HG02759 (cell line): ENCODE data around the gene EFR3B.
"Not testable (repeated sequence)": the region's sequence is repeated elsewhere in the genome, so short reads cannot be mapped to it uniquely, and the experiment has no call there.

Experiments
- ATAC-seq: cut with Tn5 transposase; IDR thresholded peaks from one replicate; pipeline ENCODE4 v1.9.1; 2021; ENCODE audit warnings: mild to moderate bottlenecking, moderate library complexity; ENCODE audit not compliant: unreplicated experiment

The EFR3B gene

DNA sequence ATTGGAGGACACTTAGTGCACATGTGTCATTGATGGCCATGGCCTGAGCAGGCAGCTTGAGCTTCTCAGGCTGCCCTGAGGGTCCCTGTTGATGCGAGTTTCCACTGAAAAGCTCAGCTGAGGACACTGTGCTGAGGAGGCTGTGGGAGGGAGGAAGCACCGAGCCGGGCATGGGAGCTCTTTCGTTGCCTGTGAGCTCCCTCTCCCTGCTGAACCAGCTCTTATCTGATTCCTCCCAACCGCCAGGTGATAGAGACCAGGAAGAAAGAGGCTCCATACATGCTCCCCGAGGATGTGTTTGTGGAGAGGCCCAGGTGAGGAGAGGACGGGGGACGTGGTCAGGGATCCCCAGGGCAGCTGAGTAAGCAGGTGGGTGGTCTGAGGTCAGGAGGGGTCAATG lies 99.2 kb downstream of the EFR3B start:
- no peak for ATAC-seq

DNA sequence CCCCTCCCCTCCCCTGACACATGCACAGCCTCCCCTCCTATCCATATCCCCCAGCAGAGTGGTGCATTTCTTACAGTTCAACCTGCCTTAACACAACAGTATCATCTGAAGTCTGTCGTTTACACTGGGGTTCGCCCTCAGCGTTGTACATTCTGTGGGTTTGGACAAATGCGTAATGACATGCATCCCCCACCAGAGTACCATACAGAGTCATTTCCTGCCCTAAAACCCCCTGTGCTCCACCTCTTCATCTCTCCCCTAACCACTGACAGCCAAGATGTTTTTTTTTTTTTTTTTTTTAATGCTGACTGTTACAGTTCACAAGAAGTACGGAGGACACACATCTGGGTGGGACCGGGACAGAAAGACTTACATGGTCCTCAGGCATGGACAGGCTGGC lies 103.9 kb downstream of the EFR3B start:
- no peak for ATAC-seq

DNA sequence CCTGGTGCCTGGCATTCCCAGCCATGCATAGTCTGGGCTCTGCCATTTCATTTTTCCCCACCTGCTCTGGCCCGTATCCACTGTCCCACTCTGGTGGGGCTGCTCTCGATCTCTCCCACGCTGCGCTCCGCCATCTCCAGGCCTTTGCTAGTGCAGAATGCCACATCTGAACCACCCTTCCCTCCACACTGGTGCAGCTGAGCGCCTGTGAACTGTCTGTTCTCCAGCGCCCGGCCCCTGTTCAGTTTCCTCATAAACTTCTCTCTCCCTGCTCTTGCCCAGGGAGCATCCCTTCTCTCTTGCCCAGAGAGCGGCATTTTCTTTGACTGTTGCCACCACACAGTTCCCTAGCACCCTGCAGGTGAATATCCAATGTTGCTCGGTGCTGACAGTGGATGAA lies 105.0 kb downstream of the EFR3B start:
- no peak for ATAC-seq

DNA sequence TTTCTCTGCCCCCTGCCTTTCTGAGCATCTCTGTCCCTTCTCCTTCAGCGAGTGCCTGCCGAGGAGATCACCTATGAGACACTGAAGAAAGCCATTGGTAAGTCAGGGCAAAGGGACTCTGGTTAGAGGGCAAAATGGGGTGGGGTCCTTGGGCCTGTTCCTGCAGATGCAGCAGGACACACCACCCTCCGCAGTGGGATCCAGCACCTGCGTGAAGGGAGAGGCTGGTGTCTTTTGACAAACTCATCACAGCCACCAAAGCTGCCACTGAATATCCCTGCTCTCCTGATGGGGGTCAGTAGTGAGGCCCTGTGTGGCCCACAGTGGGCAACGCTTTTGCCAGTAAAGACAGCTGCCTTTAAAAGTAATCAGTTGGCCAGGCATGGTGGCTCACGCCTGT lies 107.8 kb downstream of the EFR3B start:
- ATAC-seq = no peak

DNA sequence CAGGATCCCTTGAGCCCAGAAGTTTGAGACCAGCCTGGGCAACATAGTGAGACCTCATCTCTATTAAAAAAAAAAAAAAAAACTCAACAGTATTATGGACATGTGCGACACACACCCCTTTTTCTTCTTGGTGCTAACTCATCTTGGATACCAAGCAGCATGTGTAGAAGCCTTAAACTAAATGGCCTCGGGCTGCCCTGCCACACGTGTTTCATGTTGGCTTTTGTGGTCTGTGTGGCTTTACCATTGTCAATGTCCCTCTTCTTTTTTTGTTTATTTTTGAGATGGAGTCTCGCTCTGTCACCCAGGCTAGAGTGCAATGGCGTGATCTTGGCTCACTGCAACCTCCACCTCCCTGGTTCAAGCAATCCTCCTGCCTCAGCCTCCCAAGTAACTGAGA lies 109.1 kb downstream of the EFR3B start:
- ATAC-seq = not testable (repeated sequence)

DNA sequence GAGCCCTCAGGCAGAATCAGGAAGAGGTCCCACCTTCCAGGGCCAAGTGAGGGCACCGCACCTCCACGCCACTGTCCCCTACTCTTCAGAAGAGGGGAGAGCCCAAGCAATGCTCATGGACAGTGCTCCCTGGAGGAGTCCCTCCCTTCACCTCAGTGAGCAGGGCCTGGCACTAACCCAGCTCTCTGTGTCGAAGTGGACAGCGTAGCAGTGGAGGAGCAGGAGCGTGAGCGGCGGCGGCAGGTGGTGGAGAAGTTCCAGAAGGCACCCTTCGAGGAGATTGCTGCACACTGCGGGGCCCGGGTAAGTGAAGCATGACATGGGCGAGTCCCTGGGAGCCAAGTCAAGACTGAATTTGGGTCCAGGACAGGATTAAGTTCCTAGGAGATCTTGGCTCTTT lies 109.8 kb downstream of the EFR3B start:
- no peak for ATAC-seq

- ATAC-seq = no peak
Observed at GRCh38 chr2:25155401-25155800, 113.5 kb downstream of the EFR3B start.

DNA sequence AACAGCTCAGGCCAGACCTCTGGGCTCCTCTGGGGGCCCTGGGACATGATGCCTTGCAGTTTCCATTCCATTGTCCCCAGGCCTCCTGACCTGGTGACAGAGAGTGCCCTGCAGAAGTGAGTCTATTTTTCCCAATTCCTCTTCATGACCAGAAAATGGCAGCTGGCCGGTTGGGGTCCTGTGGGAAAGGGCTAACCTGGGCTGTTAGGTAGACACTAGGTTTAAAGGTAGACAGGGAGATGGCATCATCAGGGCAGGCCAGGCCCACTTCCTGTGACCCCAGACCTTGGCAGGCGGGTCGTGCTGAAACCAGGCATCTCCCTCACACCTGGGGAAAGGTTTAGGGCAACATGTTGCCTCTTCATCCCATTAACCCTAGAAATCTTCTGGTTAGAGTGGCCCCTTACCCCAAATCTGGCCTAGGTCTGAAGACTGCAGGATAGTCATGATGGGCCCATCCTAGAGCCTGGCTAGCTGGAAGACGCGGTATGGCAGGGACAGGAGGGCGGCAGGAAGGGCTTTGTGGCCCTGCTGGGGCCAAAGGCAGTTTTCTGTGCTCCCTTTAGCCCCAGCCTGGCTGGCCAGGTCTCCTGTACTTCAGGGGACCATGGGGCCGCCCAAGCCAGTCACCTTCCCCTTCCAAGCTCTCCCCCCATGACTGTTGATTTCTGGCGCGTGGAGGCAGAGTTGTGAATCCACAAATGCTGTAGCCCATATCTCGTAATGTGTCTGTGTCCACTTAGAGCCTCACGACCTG lies 116.4 kb downstream of the EFR3B start:
- no peak for ATAC-seq

DNA sequence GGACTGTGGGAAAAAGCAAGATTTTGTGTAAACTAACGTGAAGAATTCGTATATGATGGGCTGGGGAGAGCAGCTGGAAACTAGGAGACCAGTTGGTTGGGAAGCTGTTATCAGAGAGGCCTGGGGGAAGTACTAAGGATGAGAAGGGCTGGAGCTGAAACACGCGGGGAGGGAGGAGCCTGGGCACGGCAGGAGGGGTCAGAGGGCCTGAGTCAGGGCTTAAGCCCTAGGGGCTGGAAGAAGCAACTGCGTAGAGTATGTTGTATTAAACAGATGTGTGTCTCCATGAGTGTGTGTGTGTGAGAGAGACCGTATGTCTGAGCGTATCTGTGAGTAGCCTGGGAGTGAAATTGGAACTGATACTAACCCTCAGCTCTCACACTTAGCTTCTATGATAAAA lies 118.1 kb downstream of the EFR3B start:
- ATAC-seq = no peak

DNA sequence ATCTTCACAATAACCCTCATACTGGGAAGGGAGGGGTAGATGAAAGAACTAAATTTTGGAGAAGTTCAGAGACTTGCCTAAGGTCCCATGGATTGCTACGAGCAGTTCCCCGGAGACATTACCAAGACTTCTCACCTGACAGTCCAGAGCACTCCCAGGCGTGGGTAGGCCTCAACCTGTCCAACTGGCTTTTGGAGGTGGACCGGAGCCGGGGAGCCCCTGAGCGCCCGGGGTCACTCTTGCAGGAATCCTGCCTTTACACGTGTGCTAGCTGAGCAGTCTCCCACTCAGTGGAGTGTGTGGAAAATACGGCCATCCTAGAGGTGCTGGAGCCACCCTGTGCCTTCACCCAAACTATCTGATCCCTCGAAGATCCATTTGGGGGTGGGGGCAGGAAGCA lies 118.5 kb downstream of the EFR3B start:
- no peak for ATAC-seq

DNA sequence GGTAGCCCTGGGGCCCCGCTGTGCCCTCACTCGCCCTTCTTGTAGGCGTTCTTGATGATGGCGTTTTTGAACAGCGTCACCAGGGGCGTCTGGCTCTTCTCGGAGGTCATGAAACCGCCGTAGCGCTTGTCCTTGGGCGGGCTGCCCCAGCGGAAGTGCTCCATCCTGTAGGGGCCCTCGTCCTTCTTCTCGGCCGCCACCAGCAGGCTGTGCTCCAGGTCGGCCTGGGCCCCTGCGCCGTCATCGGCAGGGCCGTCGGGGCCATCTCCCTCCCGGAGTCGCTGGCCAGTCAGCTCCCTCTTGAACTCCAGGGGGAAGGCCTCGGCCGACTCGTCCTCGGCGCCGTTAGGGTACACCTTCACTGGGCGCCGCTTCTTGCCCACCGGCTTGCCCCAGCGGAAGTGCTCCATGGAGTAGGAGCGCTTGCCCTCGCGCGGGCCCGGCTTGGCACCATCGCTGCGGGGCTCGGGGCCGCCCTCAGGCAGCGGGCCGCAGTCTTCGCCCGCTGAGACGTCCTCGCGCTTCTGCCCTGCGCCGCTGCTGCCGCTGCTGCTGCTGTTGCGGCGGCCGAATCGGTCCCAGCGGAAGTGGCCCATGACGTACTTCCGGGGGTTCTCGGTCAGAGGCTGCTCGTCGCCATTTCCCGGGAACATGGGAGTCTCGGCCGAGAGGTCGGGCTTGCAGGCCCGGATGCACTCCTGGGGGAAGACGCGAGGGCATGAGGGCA lies 119.3 kb downstream of the EFR3B start:
- peak; percentile 52 for ATAC-seq

GRCh38 chr2:25162061-25162460 lies 120.2 kb downstream of the EFR3B start:
- not testable (repeated sequence) for ATAC-seq

GRCh38 chr2:25164561-25164960 lies 122.7 kb downstream of the EFR3B start:
- ATAC-seq = no peak

DNA sequence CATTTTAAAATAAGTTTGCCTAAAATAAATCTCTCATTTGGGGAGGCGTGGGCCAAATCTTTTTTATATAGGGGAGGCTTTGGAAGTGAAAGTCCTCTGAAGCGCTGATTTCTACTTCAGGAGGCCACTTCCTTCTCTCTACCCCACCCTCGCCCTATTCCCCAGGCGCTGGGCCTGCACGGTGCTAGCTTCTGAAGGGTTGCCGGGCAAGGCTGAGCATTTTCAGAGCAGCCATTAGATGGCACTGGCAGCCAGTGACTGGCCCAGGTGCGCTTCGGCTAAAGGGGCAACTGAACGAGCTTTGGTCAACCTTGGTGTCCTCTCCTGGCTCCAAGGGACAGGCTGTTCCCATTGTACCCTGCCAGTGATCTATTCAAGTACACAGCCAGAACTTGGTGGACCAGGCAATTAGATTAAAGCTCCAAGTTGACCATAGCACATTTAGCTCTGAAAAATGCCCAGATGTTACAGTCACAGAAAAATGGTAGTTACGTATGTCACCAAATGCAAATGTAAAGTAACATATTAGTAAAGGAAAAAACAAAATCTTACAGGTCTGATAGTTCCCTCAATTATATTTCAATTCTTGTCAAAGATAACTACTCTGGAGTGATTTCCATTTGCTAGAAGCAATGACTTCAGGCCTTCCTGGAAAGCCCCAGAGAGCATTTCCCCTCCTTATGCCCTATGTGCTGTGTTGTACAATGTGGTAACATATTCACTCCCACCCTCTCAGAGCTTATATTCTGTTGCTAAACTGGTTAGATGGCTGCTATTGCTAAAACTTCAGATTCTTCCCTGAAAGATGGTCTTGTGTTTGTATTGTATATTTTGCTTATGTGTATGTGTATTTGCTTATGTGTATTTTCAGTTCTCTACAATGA lies 124.4 kb downstream of the EFR3B start:
- ATAC-seq = peak; percentile 74

DNA sequence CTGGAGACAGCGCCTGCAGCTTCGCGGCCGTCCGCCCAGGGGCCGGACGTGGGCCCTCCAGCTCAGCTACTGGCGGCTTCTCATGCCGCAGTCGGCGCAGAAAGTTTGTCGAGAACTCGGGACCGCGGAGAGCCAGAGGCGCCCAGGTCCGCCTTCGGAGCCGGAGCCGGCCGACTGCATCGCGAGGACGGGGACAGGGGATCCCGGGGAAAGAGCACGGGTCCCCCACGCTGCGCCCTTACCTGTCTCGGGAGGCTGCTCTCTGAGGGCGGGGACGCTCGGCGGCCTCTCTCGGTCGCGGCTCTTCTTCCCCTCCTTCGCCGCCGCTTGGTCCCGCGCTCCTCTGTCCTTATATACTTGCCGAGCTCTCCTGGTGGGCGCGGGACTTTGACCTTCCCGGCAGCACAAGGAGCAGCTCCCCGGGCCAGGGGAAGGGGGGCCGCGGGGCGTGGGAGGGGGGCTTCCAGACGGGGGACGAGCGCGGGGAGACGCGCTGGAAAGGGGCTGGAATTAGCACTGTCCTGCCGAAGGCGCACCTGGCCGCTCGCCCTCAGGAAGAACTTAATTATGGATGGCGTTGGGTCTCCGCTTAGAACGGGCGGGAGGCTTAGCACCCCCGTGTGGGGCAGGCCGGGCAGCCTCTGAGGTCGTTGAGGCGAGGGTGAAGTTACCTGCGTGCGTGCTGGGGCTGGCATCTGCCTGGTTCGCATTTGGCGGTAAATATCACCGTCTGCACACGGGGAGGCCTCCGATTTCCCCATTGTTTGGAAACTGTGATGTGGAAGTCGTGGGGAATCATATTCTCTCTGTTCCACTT lies 126.6 kb downstream of the EFR3B start, which contains the start of gene POMC:
TSS of gene POMC (minus strand) at position 325 of the 817 bp plus-strand sequence. CDS start 3,808 bp downstream, outside the sequence.
- peak; percentile 52 for ATAC-seq

- ATAC-seq = no peak
Observed at GRCh38 chr2:25169073-25169470, 127.2 kb downstream of the EFR3B start.

- ATAC-seq = no peak
Observed at GRCh38 chr2:25170888-25171287, 129.0 kb downstream of the EFR3B start.

GRCh38 chr2:25173719-25174118 lies 131.8 kb downstream of the EFR3B start:
- no peak for ATAC-seq

DNA sequence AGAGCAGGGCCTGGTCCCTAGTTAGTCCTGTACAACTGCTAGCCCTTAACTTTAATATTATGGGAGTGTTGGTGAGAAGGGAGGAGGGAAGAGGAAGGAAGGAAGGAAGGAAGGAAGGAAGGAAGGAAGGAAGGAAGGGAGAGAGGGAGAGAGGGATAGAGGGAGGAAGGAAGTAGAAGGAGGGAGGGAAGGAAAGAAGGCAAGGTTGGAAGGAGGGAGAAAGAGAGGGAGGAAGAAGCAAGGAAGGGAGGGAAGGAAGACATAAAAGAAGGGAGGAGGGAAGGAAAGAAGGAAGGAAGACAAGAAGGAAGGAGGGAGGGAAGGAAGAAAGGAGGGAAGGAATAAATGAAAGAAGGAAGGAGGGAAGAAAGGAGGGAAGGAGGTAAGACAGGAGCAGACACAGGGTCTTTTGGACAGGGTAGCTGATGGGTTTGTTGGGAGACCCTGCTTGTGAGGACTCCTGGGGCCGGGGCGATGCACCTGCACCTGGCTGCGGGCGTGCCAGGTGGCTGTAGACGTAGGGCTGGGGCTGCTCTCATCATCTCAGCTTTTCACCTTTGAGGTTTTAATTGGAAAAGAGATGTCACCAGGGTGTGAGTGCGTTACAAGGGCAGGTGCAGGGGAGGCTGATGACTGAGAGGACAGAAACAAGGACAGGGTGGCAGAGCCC lies 132.5 kb downstream of the EFR3B start:
- no peak for ATAC-seq

GRCh38 chr2:25176138-25176537 lies 134.3 kb downstream of the EFR3B start:
- ATAC-seq = no peak
